Measurements from ENCODE around the gene TMEM120A. TPM values are rescaled to one million over a fixed set of nuclear protein-coding genes. Genes with fewer than 3 reads are reported as not detected.
"Not testable (repeated sequence)": the region's sequence is repeated elsewhere in the genome, so short reads cannot be mapped to it uniquely, and the experiment has no call there.

Gene TMEM120A
- total RNA-seq, 2 experiments from 2014 or later, result 17.0 to 22.4 TPM

- CTCF ChIA-PET, result interaction anchor here (1.2 to 5.6 kb wide), 2 partner anchors 11 to 14 kb away, joined by 4 to 35 read pairs; no protein-coding TSS in a partner anchor
- H3K27me3 Mint-ChIP-seq (ENCODE audit: low read depth), result peaks cover 2% of the 10 kb centered on the region
- intact Hi-C loops (cut with micrococcal nuclease), result loop anchor here (1.0 to 5.0 kb wide), 9 partner anchors 16 to 347 kb away; partner anchors contain the start of genes MDH2, POR, STYXL1 and TMEM120A
- DNase-seq, result no peak
- H3K36me3 Mint-ChIP-seq (ENCODE audit: low read depth), result peaks cover 19% of the 10 kb centered on the region
- peaks cover 25% of the 10 kb centered on the region for H3K4me1 Mint-ChIP-seq (ENCODE audit: low read depth)
- no peaks in the 10 kb centered on the region for H3K9me3 Mint-ChIP-seq
- no peak overlapping the region for H3K4me3 Mint-ChIP-seq
- no peak overlapping the region for H3K27ac Mint-ChIP-seq
Observed at GRCh38 chr7:76009672-76010600, 15.5 kb upstream of the TMEM120A start.

GRCh38 chr7:76008156-76008687, 13.8 kb upstream of the TMEM120A start:
- H3K36me3 Mint-ChIP-seq (ENCODE audit: low read depth), result peaks cover 18% of the 10 kb centered on the region
- DNase-seq, result peak; percentile 35
- no peak overlapping the region for H3K27ac Mint-ChIP-seq
- H3K4me1 Mint-ChIP-seq (ENCODE audit: low read depth), result peaks cover 25% of the 10 kb centered on the region
- H3K27me3 Mint-ChIP-seq (ENCODE audit: low read depth), result peaks cover 2% of the 10 kb centered on the region
- CTCF ChIA-PET, result interaction anchor here (5.6 kb wide), 1 partner anchor 12 kb away, joined by 35 read pairs; no protein-coding TSS in a partner anchor
- intact Hi-C loops (cut with micrococcal nuclease), result loop anchor here (2.0 to 5.0 kb wide), 5 partner anchors 39 to 349 kb away; partner anchors contain the start of genes MDH2, POR, STYXL1 and YWHAG
- H3K4me3 Mint-ChIP-seq, result no peak overlapping the region
- no peaks in the 10 kb centered on the region for H3K9me3 Mint-ChIP-seq

- CTCF ChIA-PET, result interaction anchor here (0.6 to 1.6 kb wide), 2 partner anchors 15 to 433 kb away, joined by 3 to 4 read pairs; no protein-coding TSS in a partner anchor
Observed at GRCh38 chr7:76005004-76005403, 10.6 kb upstream of the TMEM120A start.

GRCh38 chr7:76003351-76003750, 9.0 kb upstream of the TMEM120A start:
- intact Hi-C loops (cut with micrococcal nuclease), result no loop called here
- peaks cover 15% of the 10 kb centered on the region for H3K36me3 Mint-ChIP-seq (ENCODE audit: low read depth)
- H3K4me3 Mint-ChIP-seq, result no peak overlapping the region
- H3K4me1 Mint-ChIP-seq (ENCODE audit: low read depth), result peaks cover 3% of the 10 kb centered on the region
- DNase-seq, result no peak
- H3K9me3 Mint-ChIP-seq, result no peaks in the 10 kb centered on the region
- CTCF ChIA-PET, result no interaction called here
- H3K27ac Mint-ChIP-seq, result no peak overlapping the region
- H3K27me3 Mint-ChIP-seq (ENCODE audit: low read depth), result no peaks in the 10 kb centered on the region

More at GRCh38 chr7:76005004-76005403, 10.6 kb upstream of the TMEM120A start:
- not testable (repeated sequence) for H3K27me3 Mint-ChIP-seq (ENCODE audit: low read depth); H3K9me3 Mint-ChIP-seq; DNase-seq; H3K27ac Mint-ChIP-seq; H3K4me3 Mint-ChIP-seq
- intact Hi-C loops (cut with micrococcal nuclease), result loop anchor here (5.0 kb wide), 4 partner anchors 42 to 352 kb away; partner anchors contain the start of genes MDH2, POR, STYXL1 and YWHAG
- peaks cover 14% of the 10 kb centered on the region for H3K36me3 Mint-ChIP-seq (ENCODE audit: low read depth)
- H3K4me1 Mint-ChIP-seq (ENCODE audit: low read depth), result peaks cover 20% of the 10 kb centered on the region

- Mint-ChIP-seq H3K36me3 (ENCODE audit: low read depth) (peaks cover 15% of the 10 kb centered on the region), H3K4me1 (ENCODE audit: low read depth) (no peaks in the 10 kb centered on the region), H3K4me3 (no peak overlapping the region), H3K9me3 (no peaks in the 10 kb centered on the region), H3K27me3 (ENCODE audit: low read depth) (no peaks in the 10 kb centered on the region), H3K27ac (no peak overlapping the region)
- intact Hi-C loops (cut with micrococcal nuclease), result no loop called here
- no peak for DNase-seq
- CTCF ChIA-PET, result no interaction called here
Observed at GRCh38 chr7:76002822-76003221, 8.4 kb upstream of the TMEM120A start.

- H3K27me3 Mint-ChIP-seq (ENCODE audit: low read depth), result no peaks in the 10 kb centered on the region
- CTCF ChIA-PET, result no interaction called here
- intact Hi-C loops (cut with micrococcal nuclease), result no loop called here
Observed at GRCh38 chr7:76002139-76002538, 7.7 kb upstream of the TMEM120A start.

GRCh38 chr7:76000566-76000965, 6.2 kb upstream of the TMEM120A start:
- intact Hi-C loops (cut with micrococcal nuclease), result no loop called here
- Mint-ChIP-seq H3K27me3 (ENCODE audit: low read depth) (no peaks in the 10 kb centered on the region), H3K36me3 (ENCODE audit: low read depth) (peaks cover 13% of the 10 kb centered on the region), H3K4me3 (no peak overlapping the region), H3K27ac (no peak overlapping the region), H3K9me3 (no peaks in the 10 kb centered on the region), H3K4me1 (ENCODE audit: low read depth) (peaks cover 7% of the 10 kb centered on the region)
- no peak for DNase-seq
- CTCF ChIA-PET, result no interaction called here

More at GRCh38 chr7:76002139-76002538, 7.7 kb upstream of the TMEM120A start:
- H3K9me3 Mint-ChIP-seq, result no peaks in the 10 kb centered on the region
- H3K4me1 Mint-ChIP-seq (ENCODE audit: low read depth), result peaks cover 4% of the 10 kb centered on the region
- no peak for DNase-seq
- H3K36me3 Mint-ChIP-seq (ENCODE audit: low read depth), result peaks cover 15% of the 10 kb centered on the region
- H3K27ac Mint-ChIP-seq, result no peak overlapping the region
- no peak overlapping the region for H3K4me3 Mint-ChIP-seq

GRCh38 chr7:75998038-75998437, 3.6 kb upstream of the TMEM120A start:
- intact Hi-C loops (cut with micrococcal nuclease), result loop anchor here (10.0 kb wide), 1 partner anchor 237 kb away; no protein-coding TSS in a partner anchor
- peaks cover 13% of the 10 kb centered on the region for H3K4me1 Mint-ChIP-seq (ENCODE audit: low read depth)
- peaks cover 3% of the 10 kb centered on the region for H3K36me3 Mint-ChIP-seq (ENCODE audit: low read depth)
- CTCF ChIA-PET, result interaction anchor here (1.0 kb wide), 1 partner anchor 16 kb away, joined by 3 read pairs; no protein-coding TSS in a partner anchor
- no peak overlapping the region for H3K4me3 Mint-ChIP-seq
- DNase-seq, result no peak
- H3K27me3 Mint-ChIP-seq (ENCODE audit: low read depth), result no peaks in the 10 kb centered on the region
- no peaks in the 10 kb centered on the region for H3K9me3 Mint-ChIP-seq
- no peak overlapping the region for H3K27ac Mint-ChIP-seq

- intact Hi-C loops (cut with micrococcal nuclease), result loop anchor here (10.0 kb wide), 1 partner anchor 238 kb away; no protein-coding TSS in a partner anchor
- CTCF ChIA-PET, result interaction anchor here (0.8 kb wide), 1 partner anchor 48 kb away, joined by 3 read pairs; no protein-coding TSS in a partner anchor
- Mint-ChIP-seq H3K9me3 (no peaks in the 10 kb centered on the region), H3K27me3 (ENCODE audit: low read depth) (no peaks in the 10 kb centered on the region), H3K4me3 (no peak overlapping the region), H3K36me3 (ENCODE audit: low read depth) (peaks cover 2% of the 10 kb centered on the region), H3K4me1 (ENCODE audit: low read depth) (peaks cover 13% of the 10 kb centered on the region), H3K27ac (no peak overlapping the region)
- DNase-seq, result no peak
Observed at GRCh38 chr7:75996476-75996875, 2.1 kb upstream of the TMEM120A start.

- peaks cover 13% of the 10 kb centered on the region for H3K4me1 Mint-ChIP-seq (ENCODE audit: low read depth)
- peak overlapping the region; percentile 3 for H3K4me3 Mint-ChIP-seq
- CTCF ChIA-PET, result interaction anchor here (1.5 kb wide), 1 partner anchor 129 kb away, joined by 6 read pairs; no protein-coding TSS in a partner anchor
- no peaks in the 10 kb centered on the region for H3K9me3 Mint-ChIP-seq
- H3K27ac Mint-ChIP-seq, result peak overlapping the region; percentile 22
- H3K36me3 Mint-ChIP-seq (ENCODE audit: low read depth), result peaks cover 1% of the 10 kb centered on the region
- no peak for DNase-seq
- intact Hi-C loops (cut with micrococcal nuclease), result loop anchor here (2.0 to 10.0 kb wide), 2 partner anchors 239 to 257 kb away; partner anchors contain the start of gene HIP1
- H3K27me3 Mint-ChIP-seq (ENCODE audit: low read depth), result no peaks in the 10 kb centered on the region
Observed at GRCh38 chr7:75995996-75996395, 1.6 kb upstream of the TMEM120A start.

GRCh38 chr7:75995052-75995471, 667 bp upstream of the TMEM120A start:
- Mint-ChIP-seq H3K36me3 (ENCODE audit: low read depth) (peaks cover 1% of the 10 kb centered on the region), H3K4me3 (peak overlapping the region; percentile 64), H3K4me1 (ENCODE audit: low read depth) (peaks cover 17% of the 10 kb centered on the region), H3K27me3 (ENCODE audit: low read depth) (no peaks in the 10 kb centered on the region), H3K27ac (no peak overlapping the region), H3K9me3 (no peaks in the 10 kb centered on the region)
- intact Hi-C loops (cut with micrococcal nuclease), result loop anchor here (2.0 to 10.0 kb wide), 2 partner anchors 240 to 256 kb away; partner anchors contain the start of gene HIP1
- no peak for DNase-seq
- CTCF ChIA-PET, result interaction anchor here (1.3 to 1.5 kb wide), 2 partner anchors 25 to 128 kb away, joined by 4 to 6 read pairs; no protein-coding TSS in a partner anchor

Data from activated naive CD4-positive, alpha-beta T cell treated with anti-CD3 and anti-CD28 coated beads for 36 hours (primary cell).